Chondrocyte (in vitro differentiated cells): ENCODE measurements around the gene APOC4. TPM values are rescaled to one million over a fixed set of nuclear protein-coding genes. Genes with fewer than 3 reads are reported as not detected.

ENCODE experiments used
- DNase-seq: peaks from one replicate; pipeline ENCODE4 v3.0.0; 2021; ENCODE audit warnings: mixed read lengths, low spot score
- H3K27ac Mint-ChIP-seq: one replicate; pipeline ENCODE4 v1.8.0; 2021; ENCODE audit warnings: mild to moderate bottlenecking, moderate library complexity, mixed read lengths; ENCODE audit not compliant: unreplicated experiment
- H3K27me3 Mint-ChIP-seq: 2 replicates; pipeline ENCODE4 v1.8.0; 2021; ENCODE audit warnings: low read depth, mixed read lengths
- H3K36me3 Mint-ChIP-seq: 2 replicates; pipeline ENCODE4 v1.8.0; 2021; ENCODE audit warnings: low read depth, mixed read lengths
- H3K4me1 Mint-ChIP-seq: 2 replicates; pipeline ENCODE4 v1.8.0; 2021; ENCODE audit warnings: low read depth, mild to moderate bottlenecking, mixed read lengths
- H3K4me3 Mint-ChIP-seq: one replicate; pipeline ENCODE4 v1.8.0; 2021; ENCODE audit warnings: mild to moderate bottlenecking, moderate library complexity, mixed read lengths; ENCODE audit not compliant: unreplicated experiment
- H3K9me3 Mint-ChIP-seq: 2 replicates; pipeline ENCODE4 v1.8.0; 2021; ENCODE audit warnings: low read depth, mixed read lengths
- total RNA-seq: library from RNA; stranded (reverse); gene quantifications from 3 replicates; pipeline ENCODE4 v1.2.1, GENCODE V29; 2021
- TF ChIP-seq, protein P1 (sequence below): fragments of 200-600 bp; sonication (generic); IDR thresholded peaks from 2 replicates; pipeline ENCODE4 v1.5.0; 2021; ENCODE audit warnings: antibody characterized with exemption, mild to moderate bottlenecking, moderate library complexity

APOC4 gene
- total RNA-seq, 1 donor from 2014 or later, result not detected

DNA sequence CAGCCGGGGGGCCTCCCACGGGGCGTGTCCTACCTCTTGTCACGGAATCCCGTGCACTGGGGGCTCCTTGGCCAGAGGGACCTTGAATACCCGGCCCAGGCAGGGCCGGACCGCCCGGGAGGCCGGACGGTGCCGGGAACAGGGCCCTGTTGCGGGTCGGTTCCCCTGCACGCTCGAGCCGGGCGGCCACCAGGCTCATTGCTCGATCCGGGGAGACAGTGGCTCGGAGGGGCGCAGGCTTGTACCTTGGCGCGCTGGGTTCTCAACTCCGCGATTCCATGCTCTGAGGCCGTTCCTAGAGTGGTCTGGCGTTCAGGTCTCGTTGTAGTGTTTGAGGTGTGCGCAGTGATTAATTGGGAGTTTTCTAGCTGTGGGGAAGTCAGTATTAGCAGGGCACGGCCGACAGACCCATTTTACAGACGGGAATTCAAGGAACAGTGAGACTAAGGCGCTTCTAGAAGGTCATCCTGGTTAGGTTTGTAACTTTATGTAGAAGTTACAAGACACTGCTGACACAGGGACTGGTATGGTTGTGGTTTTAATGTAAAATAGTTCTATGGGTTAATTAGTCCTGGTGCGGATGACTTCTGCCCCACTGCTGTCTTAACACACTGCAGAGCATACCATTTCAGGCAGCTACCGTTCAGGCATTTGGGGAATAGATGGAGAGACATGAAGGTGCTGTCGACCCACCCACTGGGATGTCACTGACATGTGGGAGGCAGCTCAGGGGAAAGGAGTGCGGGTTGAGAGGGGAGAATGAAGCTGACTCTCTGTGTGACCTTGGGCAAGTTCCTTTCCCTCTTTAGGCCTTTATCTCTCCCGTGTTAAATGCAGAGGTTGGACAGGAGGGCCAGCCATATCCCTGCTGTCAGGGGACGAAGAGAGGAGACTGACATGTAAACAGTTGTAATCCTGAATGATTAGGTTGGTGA, 13.7 kb downstream of the APOC4 start:
- Mint-ChIP-seq H3K4me1 (peaks cover 44% of the 10 kb centered on the region), H3K9me3 (no peaks in the 10 kb centered on the region), H3K27ac (peak overlapping the region; percentile 59), H3K36me3 (no peaks in the 10 kb centered on the region), H3K4me3 (peak overlapping the region; percentile 97), H3K27me3 (no peaks in the 10 kb centered on the region)
- no peak for DNase-seq
- TF ChIP-seq, protein P1, sequence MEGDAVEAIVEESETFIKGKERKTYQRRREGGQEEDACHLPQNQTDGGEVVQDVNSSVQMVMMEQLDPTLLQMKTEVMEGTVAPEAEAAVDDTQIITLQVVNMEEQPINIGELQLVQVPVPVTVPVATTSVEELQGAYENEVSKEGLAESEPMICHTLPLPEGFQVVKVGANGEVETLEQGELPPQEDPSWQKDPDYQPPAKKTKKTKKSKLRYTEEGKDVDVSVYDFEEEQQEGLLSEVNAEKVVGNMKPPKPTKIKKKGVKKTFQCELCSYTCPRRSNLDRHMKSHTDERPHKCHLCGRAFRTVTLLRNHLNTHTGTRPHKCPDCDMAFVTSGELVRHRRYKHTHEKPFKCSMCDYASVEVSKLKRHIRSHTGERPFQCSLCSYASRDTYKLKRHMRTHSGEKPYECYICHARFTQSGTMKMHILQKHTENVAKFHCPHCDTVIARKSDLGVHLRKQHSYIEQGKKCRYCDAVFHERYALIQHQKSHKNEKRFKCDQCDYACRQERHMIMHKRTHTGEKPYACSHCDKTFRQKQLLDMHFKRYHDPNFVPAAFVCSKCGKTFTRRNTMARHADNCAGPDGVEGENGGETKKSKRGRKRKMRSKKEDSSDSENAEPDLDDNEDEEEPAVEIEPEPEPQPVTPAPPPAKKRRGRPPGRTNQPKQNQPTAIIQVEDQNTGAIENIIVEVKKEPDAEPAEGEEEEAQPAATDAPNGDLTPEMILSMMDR, result peak; percentile 2

- peaks cover 41% of the 10 kb centered on the region for H3K4me1 Mint-ChIP-seq
- no peaks in the 10 kb centered on the region for H3K9me3 Mint-ChIP-seq
- no peak for DNase-seq
- no peaks in the 10 kb centered on the region for H3K27me3 Mint-ChIP-seq
- TF ChIP-seq, protein P1, result no peak
- no peak overlapping the region for H3K4me3 Mint-ChIP-seq
- peaks cover 3% of the 10 kb centered on the region for H3K36me3 Mint-ChIP-seq
- no peak overlapping the region for H3K27ac Mint-ChIP-seq
Measured at GRCh38 chr19:44957526-44957925, 15.5 kb downstream of the APOC4 start.

DNA sequence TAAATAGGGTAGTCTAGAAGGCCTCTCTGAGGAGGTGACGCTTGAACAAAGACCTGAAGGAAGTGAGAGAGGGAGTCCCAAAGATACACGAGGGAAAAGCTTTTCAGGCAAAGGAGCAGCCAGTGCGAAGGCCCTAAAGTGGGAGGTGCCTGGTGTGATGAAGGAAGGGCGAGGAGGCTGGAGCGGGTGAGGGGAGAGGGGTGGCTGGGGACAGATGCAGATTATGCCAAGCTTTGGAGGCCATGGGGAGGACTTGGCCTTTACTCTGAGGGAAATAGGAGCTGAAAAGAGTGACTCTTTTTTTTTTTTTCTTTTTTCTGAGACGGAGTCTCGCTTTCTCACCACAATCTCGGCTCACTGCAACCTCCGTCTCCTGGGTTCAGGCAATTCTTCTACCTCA, 16.1 kb downstream of the APOC4 start:
- H3K4me3 Mint-ChIP-seq, result no peak overlapping the region
- H3K9me3 Mint-ChIP-seq, result no peaks in the 10 kb centered on the region
- H3K4me1 Mint-ChIP-seq, result peaks cover 41% of the 10 kb centered on the region
- DNase-seq, result no peak
- H3K27me3 Mint-ChIP-seq, result no peaks in the 10 kb centered on the region
- peaks cover 3% of the 10 kb centered on the region for H3K36me3 Mint-ChIP-seq
- peak overlapping the region; percentile 30 for H3K27ac Mint-ChIP-seq
- TF ChIP-seq, protein P1, result no peak

GRCh38 chr19:44959691-44960090, 17.7 kb downstream of the APOC4 start:
- no peak for DNase-seq
- H3K9me3 Mint-ChIP-seq, result no peaks in the 10 kb centered on the region
- TF ChIP-seq, protein P1, result no peak
- H3K36me3 Mint-ChIP-seq, result peaks cover 6% of the 10 kb centered on the region
- H3K4me1 Mint-ChIP-seq, result peaks cover 32% of the 10 kb centered on the region
- H3K27me3 Mint-ChIP-seq, result no peaks in the 10 kb centered on the region
- no peak overlapping the region for H3K27ac Mint-ChIP-seq
- H3K4me3 Mint-ChIP-seq, result no peak overlapping the region

- Mint-ChIP-seq H3K4me1 (peaks cover 25% of the 10 kb centered on the region), H3K27ac (no peak overlapping the region), H3K36me3 (peaks cover 8% of the 10 kb centered on the region), H3K9me3 (no peaks in the 10 kb centered on the region), H3K27me3 (no peaks in the 10 kb centered on the region), H3K4me3 (no peak overlapping the region)
- TF ChIP-seq, protein P1, result no peak
- DNase-seq, result no peak
Measured at GRCh38 chr19:44960906-44961728, 19.1 kb downstream of the APOC4 start.
